ENCODE data around the gene DNM1. TPM values are rescaled to one million over a fixed set of nuclear protein-coding genes. Genes with fewer than 3 reads are reported as not detected.

Gene DNM1
- total RNA-seq, 2 experiments from 2014 or later, result 0.60 to 1.0 TPM

DNA sequence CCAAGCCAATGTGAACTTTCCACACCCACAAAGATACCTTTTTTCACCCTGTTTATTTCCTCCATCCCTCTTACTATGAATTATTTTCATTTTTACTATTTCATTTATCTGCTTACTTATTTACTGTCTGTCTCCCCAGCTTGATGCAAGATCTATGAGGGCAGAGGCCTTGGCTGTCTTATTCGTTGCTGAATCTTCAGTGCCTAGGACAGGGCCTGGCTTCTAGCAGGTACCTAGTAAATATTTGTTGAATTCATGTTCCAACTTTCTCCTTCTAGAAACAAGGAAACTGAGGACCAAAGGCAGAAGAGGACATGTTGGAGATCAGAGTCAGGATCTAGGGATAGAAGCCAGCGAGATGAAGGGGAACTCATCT is 543 bp upstream of the DNM1 start:
- H3K36me3 Mint-ChIP-seq (ENCODE audit: low read depth), result no peaks in the 10 kb centered on the region
- peak overlapping the region; percentile 70 for H3K4me3 Mint-ChIP-seq
- H3K27ac Mint-ChIP-seq, result no peak overlapping the region
- ChIA-PET CTCF (interaction anchor here (0.7 to 1.1 kb wide), 2 partner anchors 19 to 43 kb away, joined by 3 read pairs; partner anchors contain the start of gene BBLN), POLR2A (no interaction called here)
- no peaks in the 10 kb centered on the region for H3K9me3 Mint-ChIP-seq
- DNase-seq, result no peak
- H3K27me3 Mint-ChIP-seq, result peaks cover 24% of the 10 kb centered on the region
- peaks cover 10% of the 10 kb centered on the region for H3K4me1 Mint-ChIP-seq

DNA sequence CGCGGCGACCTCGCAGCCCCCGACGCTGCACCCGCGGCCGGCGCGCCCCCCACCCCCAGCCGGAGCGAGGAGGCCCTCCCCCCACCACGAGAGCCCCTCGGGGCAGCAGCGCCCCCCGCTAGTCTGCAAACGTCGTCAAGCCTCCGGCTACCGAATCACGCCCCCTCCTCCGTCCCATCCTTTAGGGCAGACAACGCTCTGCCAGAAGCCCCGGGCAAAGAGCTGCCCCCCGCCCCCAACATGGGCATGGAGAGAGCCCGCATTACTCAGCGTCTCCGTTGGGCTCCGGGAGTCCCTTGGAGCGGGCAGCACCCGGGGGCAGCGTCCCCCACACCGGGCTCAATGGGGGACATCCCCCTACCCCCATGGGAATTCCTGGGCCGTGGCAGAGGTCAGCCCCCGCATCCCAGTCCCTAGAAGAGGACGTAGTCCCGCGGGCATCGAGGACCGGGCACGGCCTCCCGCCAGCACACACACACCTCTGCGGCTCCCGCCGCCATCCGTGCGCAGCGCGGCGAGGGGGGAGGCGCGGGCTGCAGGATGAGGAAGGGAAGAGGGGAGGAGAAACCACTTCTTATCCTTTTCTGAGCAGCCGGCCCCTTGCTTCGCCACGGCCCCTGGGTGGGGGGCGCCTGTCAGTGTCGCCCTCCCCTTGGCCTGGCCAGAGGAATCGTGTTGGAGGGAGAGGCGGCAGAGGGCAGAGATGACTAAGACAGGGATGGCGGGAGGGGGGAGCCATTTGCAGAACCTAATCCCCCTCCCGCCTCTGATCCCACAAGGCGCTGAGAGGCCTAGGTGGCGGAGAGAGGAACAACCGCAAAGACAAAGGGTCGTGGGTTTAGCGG is 750 bp downstream of the DNM1 start:
- DNase-seq, result no peak
- ChIA-PET CTCF (interaction anchor here (1.0 to 1.1 kb wide), 2 partner anchors 9 to 18 kb away, joined by 3 to 7 read pairs; no protein-coding TSS in a partner anchor), POLR2A (no interaction called here)
- H3K4me1 Mint-ChIP-seq, result peaks cover 10% of the 10 kb centered on the region
- no peaks in the 10 kb centered on the region for H3K9me3 Mint-ChIP-seq
- no peak overlapping the region for H3K27ac Mint-ChIP-seq
- peak overlapping the region; percentile 45 for H3K4me3 Mint-ChIP-seq
- peaks cover 27% of the 10 kb centered on the region for H3K27me3 Mint-ChIP-seq
- H3K36me3 Mint-ChIP-seq (ENCODE audit: low read depth), result no peaks in the 10 kb centered on the region

DNA sequence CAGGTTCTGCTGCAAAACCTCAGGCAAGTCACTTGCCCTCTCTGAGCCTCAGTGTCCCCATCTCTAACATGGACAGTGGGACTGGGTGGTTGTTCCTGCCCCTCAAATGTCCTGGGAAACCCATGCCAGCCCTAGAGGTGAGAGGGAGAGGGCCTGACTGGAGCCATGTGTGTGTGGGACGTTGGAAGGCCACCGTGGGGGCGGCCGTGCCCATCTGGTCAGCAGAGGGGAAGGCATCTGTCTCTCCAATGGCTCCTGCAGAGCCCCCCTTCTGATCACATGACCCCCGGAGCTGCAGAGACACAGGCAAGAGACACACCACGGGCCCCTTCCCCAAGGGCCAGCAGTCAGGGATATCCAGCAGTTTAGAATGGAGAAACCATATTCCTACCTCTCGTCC is 1.7 kb downstream of the DNM1 start:
- H3K9me3 Mint-ChIP-seq, result no peaks in the 10 kb centered on the region

DNA sequence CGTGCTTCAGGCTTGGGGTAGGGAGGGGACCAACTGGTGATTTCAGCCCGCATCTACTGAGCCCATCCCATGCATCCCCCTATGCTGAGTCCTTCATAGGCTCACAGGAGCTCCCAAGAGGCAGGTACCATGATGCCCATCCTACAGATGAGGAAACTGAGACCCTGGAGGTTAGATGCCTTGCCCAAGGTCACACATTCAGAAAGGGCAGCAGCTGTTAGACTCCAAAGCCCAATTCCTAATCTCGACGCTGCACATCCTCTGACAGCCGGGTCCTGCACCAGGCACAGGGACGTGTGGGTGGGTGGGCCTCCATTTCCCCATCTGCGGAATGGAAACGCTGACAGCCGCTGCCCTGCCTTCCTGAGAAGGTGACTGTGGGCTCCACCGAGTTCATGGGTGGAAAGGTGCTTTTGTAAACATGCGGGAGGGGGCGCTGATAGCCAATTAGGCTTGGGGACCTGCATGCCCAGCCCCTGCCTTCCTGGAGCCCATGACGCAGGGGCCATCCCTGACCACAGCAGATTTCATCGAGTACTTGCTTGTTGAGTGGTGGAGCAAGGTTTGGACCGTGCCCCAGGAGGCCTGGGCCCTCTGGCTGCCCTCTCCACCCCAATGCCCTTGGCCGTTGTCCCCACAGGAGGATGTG is 2.2 kb downstream of the DNM1 start:
- no peaks in the 10 kb centered on the region for H3K9me3 Mint-ChIP-seq
- H3K4me3 Mint-ChIP-seq, result no peak overlapping the region
- CTCF ChIA-PET, result interaction anchor here (1.1 kb wide), 1 partner anchor 12 kb away, joined by 3 read pairs; no protein-coding TSS in a partner anchor
- no peak overlapping the region for H3K27ac Mint-ChIP-seq
- DNase-seq, result no peak
- H3K27me3 Mint-ChIP-seq, result peaks cover 27% of the 10 kb centered on the region
- H3K4me1 Mint-ChIP-seq, result peaks cover 10% of the 10 kb centered on the region
- POLR2A ChIA-PET, result no interaction called here
- H3K36me3 Mint-ChIP-seq (ENCODE audit: low read depth), result no peaks in the 10 kb centered on the region

More for the DNA sequence above, 1.7 kb downstream of the DNM1 start:
- CTCF ChIA-PET, result no interaction called here
- no peak for DNase-seq
- POLR2A ChIA-PET, result no interaction called here
- peaks cover 10% of the 10 kb centered on the region for H3K4me1 Mint-ChIP-seq
- no peaks in the 10 kb centered on the region for H3K36me3 Mint-ChIP-seq (ENCODE audit: low read depth)
- H3K27ac Mint-ChIP-seq, result no peak overlapping the region
- no peak overlapping the region for H3K4me3 Mint-ChIP-seq
- H3K27me3 Mint-ChIP-seq, result peaks cover 27% of the 10 kb centered on the region

DNA sequence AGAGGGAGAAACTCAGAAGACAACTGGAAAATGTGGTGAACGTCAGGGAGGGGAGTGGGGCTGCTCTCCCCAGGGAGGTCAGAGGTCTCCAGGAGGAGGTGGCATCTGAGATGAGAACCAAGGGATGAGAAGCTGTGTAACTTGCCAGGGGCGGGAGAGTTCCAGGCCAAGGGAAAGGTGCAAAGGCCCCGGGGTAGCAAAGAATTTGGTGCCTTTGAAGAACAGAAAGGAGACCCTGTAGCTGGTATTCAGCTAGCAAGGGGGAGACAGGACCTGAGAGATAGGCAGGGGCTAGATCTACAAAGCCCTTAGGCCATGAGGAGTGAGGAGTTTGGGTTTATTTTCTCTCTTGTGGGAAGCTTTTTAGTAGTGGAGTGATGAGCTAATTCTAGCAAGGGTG is 3.3 kb downstream of the DNM1 start:
- Mint-ChIP-seq H3K4me1 (peaks cover 10% of the 10 kb centered on the region), H3K9me3 (no peaks in the 10 kb centered on the region), H3K27me3 (peaks cover 28% of the 10 kb centered on the region), H3K4me3 (no peak overlapping the region), H3K27ac (no peak overlapping the region), H3K36me3 (ENCODE audit: low read depth) (no peaks in the 10 kb centered on the region)
- ChIA-PET POLR2A (no interaction called here), CTCF (interaction anchor here (1.1 to 1.7 kb wide), 5 partner anchors 11 to 72 kb away, joined by 3 to 5 read pairs (median 3); partner anchors contain the start of gene CIZ1)
- DNase-seq, result no peak

DNA sequence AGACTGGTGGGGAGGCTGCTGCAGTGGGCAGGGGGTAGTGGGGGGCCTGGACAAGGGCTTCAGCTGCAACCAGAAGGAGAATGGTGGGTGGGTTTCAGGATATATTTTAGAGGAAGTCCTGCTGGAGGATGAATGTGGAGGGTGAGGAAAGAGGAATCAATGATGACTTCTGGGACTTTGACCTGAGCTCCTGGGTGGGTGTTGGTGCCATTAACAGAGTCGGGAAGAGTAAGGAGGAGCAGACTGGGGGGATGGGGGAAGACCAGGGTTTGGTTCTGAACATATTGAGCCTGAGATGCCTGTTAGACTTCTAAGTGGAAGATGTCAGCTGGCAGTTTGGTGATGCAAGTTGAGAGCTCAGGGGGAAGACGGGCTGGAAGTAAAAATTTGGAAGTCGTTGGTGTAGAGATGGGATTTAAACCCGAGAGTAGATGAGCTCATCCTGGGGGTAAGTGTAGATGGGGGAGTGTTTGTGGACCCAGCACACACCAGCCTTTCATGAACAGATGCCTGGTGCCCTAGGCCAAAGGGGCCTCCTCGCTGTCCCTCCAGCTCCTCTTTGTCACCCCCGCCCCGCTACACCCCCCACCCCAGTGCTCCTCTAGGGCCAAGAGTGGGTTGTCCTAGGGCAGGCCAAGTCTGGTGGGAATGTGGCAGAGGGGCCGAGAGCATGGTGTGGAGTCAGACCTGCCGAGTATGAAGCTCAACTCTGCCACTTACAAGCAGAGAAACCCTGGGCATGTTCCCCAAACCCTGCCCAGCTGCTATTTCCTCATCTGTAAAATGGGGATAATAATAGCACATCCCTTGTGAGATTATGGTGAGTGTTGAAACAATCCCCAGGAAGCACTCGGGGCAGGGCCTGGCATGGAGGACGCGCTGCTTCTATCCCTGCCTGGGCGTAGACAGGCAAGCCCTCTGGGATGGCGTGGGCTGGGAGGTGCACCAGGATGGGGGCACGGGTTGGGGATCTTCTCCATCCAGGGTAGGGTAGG is 4.0 kb downstream of the DNM1 start:
- Mint-ChIP-seq H3K36me3 (ENCODE audit: low read depth) (no peaks in the 10 kb centered on the region), H3K4me3 (no peak overlapping the region), H3K4me1 (peaks cover 10% of the 10 kb centered on the region), H3K27me3 (peaks cover 35% of the 10 kb centered on the region), H3K27ac (no peak overlapping the region), H3K9me3 (no peaks in the 10 kb centered on the region)
- CTCF ChIA-PET, result interaction anchor here (0.6 to 1.7 kb wide), 6 partner anchors 11 to 598 kb away, joined by 3 to 5 read pairs (median 3); partner anchors contain the start of gene CIZ1
- no peak for DNase-seq
- POLR2A ChIA-PET, result no interaction called here

DNA sequence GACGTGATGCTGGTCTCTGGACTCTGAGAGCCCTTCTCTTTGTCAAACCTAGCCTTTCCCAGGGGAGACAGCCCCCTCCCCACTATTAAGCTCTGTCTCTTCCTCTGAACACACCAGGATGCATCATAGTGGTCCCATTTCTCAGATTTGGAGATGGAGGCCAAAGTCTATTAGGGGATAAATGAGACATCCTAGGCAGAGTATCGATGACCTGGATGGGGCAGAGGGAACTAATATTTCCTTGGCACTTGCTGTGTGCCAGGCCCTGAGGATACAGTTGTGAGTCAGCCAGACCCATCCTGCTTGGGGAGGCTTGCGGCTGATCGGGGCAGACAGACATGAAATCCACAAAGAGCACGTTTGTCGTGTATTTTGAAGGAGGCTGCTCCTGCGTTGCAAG is 5.2 kb downstream of the DNM1 start:
- H3K27ac Mint-ChIP-seq, result no peak overlapping the region

DNA sequence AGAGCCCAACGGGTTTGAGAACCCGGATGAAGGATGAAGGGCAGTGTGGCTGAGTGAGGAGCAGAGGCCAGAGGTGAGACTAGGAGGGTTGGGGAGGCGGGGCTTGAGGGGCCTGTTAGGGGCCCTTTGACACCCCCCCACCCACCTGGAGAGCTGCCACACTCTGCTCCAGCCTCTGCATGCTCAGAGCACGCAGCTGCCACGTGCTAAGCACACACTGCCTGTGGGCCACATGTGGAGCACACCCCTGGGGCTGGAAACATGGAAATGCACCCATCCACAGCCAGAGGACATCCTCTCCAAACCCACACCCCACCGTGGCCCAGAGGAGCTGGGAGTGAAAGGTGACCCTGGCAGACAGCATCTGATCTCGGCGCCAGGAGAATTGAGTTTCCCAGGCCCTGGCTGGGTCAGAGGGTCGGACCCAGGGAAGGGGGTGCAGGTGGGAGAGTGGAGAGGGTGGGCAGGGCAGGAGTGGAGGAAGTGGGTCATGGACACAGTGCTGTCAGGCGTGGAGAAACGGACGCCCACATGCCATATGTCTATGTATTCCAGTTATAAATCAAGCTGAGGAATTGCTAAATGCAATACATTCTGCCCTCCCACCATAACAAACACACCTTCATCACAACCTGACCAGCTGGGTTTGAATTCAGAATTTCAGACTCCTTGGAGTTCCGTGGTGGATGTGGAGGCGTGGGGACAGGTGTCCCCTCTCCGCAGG is 5.9 kb downstream of the DNM1 start:
- no peak overlapping the region for H3K27ac Mint-ChIP-seq
- ChIA-PET POLR2A (no interaction called here), CTCF (interaction anchor here (1.0 kb wide), 1 partner anchor 86 kb away, joined by 3 read pairs; no protein-coding TSS in a partner anchor)
- H3K36me3 Mint-ChIP-seq (ENCODE audit: low read depth), result no peaks in the 10 kb centered on the region
- DNase-seq, result no peak
- peaks cover 2% of the 10 kb centered on the region for H3K4me1 Mint-ChIP-seq
- H3K4me3 Mint-ChIP-seq, result no peak overlapping the region
- H3K27me3 Mint-ChIP-seq, result peaks cover 43% of the 10 kb centered on the region
- no peaks in the 10 kb centered on the region for H3K9me3 Mint-ChIP-seq

More for the DNA sequence above, 5.2 kb downstream of the DNM1 start:
- CTCF ChIA-PET, result interaction anchor here (0.6 kb wide), 1 partner anchor 599 kb away, joined by 3 read pairs; no protein-coding TSS in a partner anchor
- Mint-ChIP-seq H3K27me3 (peaks cover 44% of the 10 kb centered on the region), H3K4me1 (peaks cover 3% of the 10 kb centered on the region), H3K4me3 (no peak overlapping the region), H3K9me3 (no peaks in the 10 kb centered on the region), H3K36me3 (ENCODE audit: low read depth) (no peaks in the 10 kb centered on the region)
- no peak for DNase-seq
- POLR2A ChIA-PET, result no interaction called here

DNA sequence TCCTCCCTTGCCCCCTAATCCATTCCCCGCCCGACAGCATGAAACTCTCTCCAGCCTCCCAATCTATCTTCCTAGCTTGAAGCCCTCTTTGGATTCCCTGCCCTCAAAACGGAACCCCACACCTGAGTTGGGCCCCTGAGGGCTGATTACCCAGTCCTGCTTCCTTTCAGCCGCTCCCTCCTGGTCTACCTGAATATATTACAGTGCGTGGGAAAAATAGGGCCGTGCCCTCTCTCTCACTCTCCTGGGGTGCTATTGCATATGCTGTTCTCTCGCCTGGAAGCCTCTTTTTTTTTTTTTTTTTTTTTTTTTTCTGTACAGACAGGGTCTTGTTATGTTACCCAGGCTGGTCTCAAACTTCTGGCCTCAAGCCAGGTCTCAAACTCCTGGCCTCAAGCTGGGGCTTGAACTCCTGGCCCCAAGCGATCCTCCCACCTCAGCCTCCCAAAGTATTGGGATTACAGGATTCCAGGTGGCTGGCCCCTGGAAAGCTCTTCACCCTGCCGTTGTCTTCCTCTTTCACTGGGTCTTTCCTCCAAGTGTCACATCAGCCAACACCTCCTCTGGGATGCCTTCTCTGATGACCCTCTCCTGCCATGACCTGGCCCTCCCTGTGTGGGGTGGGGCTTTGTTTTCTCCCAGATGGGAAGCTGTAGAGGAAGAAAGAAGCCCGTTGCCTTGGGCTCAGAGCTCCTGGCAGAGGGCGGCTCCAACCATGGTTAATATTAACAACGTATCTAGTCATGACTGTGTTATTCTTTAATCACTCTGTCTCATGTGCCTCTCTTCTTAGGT is 8.2 kb downstream of the DNM1 start:
- CTCF ChIA-PET, result interaction anchor here (1.5 kb wide), 1 partner anchor 16 kb away, joined by 3 read pairs; no protein-coding TSS in a partner anchor

DNA sequence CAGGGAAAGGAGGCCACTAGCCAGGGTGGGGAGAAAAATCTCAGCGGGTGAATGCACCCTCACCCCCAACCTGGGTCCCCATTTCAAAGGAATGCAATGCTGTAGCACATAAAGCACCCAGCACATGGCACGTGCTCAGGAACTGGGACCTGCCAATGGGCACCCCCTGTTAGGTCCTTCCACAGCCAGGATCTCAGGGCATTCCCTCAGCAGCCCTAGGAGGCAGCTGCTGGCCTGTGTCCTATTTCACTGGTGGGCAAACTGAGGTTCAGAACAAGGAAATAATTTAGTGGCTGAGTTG is 8.8 kb downstream of the DNM1 start:
- DNase-seq, result no peak
- ChIA-PET POLR2A (no interaction called here), CTCF (interaction anchor here (1.5 kb wide), 1 partner anchor 16 kb away, joined by 3 read pairs; no protein-coding TSS in a partner anchor)
- peaks cover 24% of the 10 kb centered on the region for H3K27me3 Mint-ChIP-seq
- H3K4me1 Mint-ChIP-seq, result no peaks in the 10 kb centered on the region
- no peaks in the 10 kb centered on the region for H3K36me3 Mint-ChIP-seq (ENCODE audit: low read depth)
- no peaks in the 10 kb centered on the region for H3K9me3 Mint-ChIP-seq
- no peak overlapping the region for H3K27ac Mint-ChIP-seq
- H3K4me3 Mint-ChIP-seq, result no peak overlapping the region

More for the DNA sequence above, 8.2 kb downstream of the DNM1 start:
- no peaks in the 10 kb centered on the region for H3K36me3 Mint-ChIP-seq (ENCODE audit: low read depth)
- POLR2A ChIA-PET, result interaction anchor here (0.6 kb wide), 1 partner anchor 388 kb away, joined by 3 read pairs; no protein-coding TSS in a partner anchor
- no peaks in the 10 kb centered on the region for H3K9me3 Mint-ChIP-seq
- no peak for DNase-seq
- no peak overlapping the region for H3K27ac Mint-ChIP-seq
- no peaks in the 10 kb centered on the region for H3K4me1 Mint-ChIP-seq
- H3K4me3 Mint-ChIP-seq, result no peak overlapping the region
- H3K27me3 Mint-ChIP-seq, result peaks cover 27% of the 10 kb centered on the region

DNA sequence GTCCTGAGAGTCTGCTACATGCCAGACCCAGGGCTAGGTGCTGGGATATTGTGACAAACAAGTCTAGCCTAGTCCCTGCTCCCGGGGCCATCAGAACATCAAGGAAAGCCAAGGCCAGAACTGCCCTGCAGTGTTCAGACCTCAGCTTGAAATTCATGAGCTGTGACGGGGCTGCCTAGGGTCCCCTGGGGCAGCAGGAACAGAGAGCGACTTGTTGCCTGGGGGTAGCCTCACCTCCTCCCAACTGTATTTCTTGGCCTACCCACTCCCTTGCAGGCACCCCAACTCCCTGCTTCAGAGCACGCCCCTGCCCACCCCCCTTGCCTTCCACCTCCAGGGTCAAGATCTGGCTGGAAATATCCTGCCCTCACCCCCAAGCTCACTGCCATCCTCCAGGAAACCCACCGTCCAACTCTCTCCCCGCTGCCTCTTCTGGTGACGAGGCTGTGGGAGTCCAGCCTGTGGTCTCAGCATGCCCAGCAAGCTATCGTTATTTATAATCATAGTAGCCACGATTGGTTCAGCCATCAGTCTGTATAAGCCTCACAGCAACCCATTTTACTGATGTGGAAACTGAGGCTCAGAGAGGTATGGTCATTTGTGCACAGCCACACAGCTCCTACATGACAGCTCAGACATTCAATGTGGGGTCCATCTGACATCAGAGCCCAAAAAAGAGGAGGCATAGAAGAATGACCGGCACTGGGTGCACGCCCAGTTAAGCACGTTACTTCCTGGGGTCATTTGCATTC is 10.7 kb downstream of the DNM1 start:
- POLR2A ChIA-PET, result no interaction called here
- H3K4me3 Mint-ChIP-seq, result no peak overlapping the region
- H3K27me3 Mint-ChIP-seq, result peaks cover 22% of the 10 kb centered on the region
- CTCF ChIA-PET, result interaction anchor here (1.5 kb wide), 1 partner anchor 271 kb away, joined by 3 read pairs; no protein-coding TSS in a partner anchor
- no peaks in the 10 kb centered on the region for H3K36me3 Mint-ChIP-seq (ENCODE audit: low read depth)
- peaks cover 12% of the 10 kb centered on the region for H3K4me1 Mint-ChIP-seq
- no peaks in the 10 kb centered on the region for H3K9me3 Mint-ChIP-seq
- DNase-seq, result no peak
- H3K27ac Mint-ChIP-seq, result no peak overlapping the region

All from activated CD4-positive, alpha-beta T cell treated with anti-CD3 and anti-CD28 coated beads, Interleukin-2, amount 10 ng/mL, durations not matched to agents 7 days and 5 days (primary cell).